K562 (cell line): Measurements from ENCODE around the gene IL1B. TPM values are rescaled to one million over a fixed set of nuclear protein-coding genes. Genes with fewer than 3 reads are reported as not detected.

Experiments
- ARID1B ChIP-seq: fragments of 450-650 bp; IDR thresholded peaks from 2 replicates; pipeline ENCODE4 v1.6.1; 2016; ENCODE audit warnings: antibody characterized with exemption, mild to moderate bottlenecking, inconsistent platforms
- ARID3B ChIP-seq: fragments of 250-450 bp; sonication (Bioruptor Pico); IDR thresholded peaks from 2 replicates; pipeline ENCODE4 v1.4.0; 2020; ENCODE audit warnings: borderline replicate concordance
- ATF1 ChIP-seq, 2 experiments: fragments of 450-650 bp in 1 of 2; IDR thresholded peaks; 2 replicates each; pipeline ENCODE4 v1.6.1; 2016; ENCODE audit warnings: missing compliant biosample characterization in 1 of 2, missing genetic modification characterization in 1 of 2
- C11orf30 ChIP-seq: fragments of 450-650 bp; IDR thresholded peaks from 2 replicates; pipeline ENCODE4 v1.6.1; 2016; ENCODE audit warnings: low read depth, mild to moderate bottlenecking
- CBFA2T3 ChIP-seq: fragments of 450-650 bp; IDR thresholded peaks from 2 replicates; pipeline ENCODE4 v1.6.1; 2017
- CBX1 ChIP-seq: sonication (generic); IDR thresholded peaks from 2 replicates; pipeline ENCODE4 v1.6.1; 2016; ENCODE audit warnings: antibody characterized with exemption, low read depth, mild to moderate bottlenecking
- EGR1 ChIP-seq: fragments of 450-650 bp; conservative IDR thresholded peaks from 2 replicates; pipeline ENCODE4 v1.6.1; 2017; ENCODE audit warnings: mild to moderate bottlenecking
- KDM1A ChIP-seq, 2 experiments: fragments of 450-650 bp; IDR thresholded peaks; 2 replicates each; pipeline ENCODE4 v1.6.1; 2016; ENCODE audit warnings: mild to moderate bottlenecking in 2 of 2
- KHSRP ChIP-seq: fragments of 450-650 bp; IDR thresholded peaks from 2 replicates; pipeline ENCODE4 v1.6.1; 2017
- MEF2D ChIP-seq: conservative IDR thresholded peaks from 2 replicates; pipeline ENCODE4 v1.6.1; 2016; ENCODE audit warnings: low read depth, missing genetic modification characterization, missing compliant biosample characterization
- POLR2AphosphoS5 ChIP-seq: IDR thresholded peaks from 2 replicates; pipeline ENCODE4 v1.6.1; 2011; ENCODE audit warnings: mild to moderate bottlenecking, low read depth, low read length, moderate library complexity; ENCODE audit not compliant: control insufficient read depth, insufficient read depth
- PRPF4 ChIP-seq: fragments of 200-400 bp; formaldehyde crosslinking; IDR thresholded peaks from one replicate; pipeline ENCODE4 v1.6.1; 2017; ENCODE audit warnings: low read length, low read depth, mild to moderate bottlenecking; ENCODE audit not compliant: insufficient read depth, poor library complexity, severe bottlenecking
- RBM17 ChIP-seq: fragments of 200-400 bp; formaldehyde crosslinking; IDR thresholded peaks from 2 replicates; pipeline ENCODE4 v1.6.1; 2017; ENCODE audit warnings: low read depth, mild to moderate bottlenecking, low read length, borderline replicate concordance
- RCOR1 ChIP-seq, 2 experiments: IDR thresholded peaks; 2 replicates each; pipeline ENCODE4 v1.6.1; 2012; ENCODE audit warnings: low read depth in 2 of 2, low read length in 2 of 2, borderline replicate concordance in 1 of 2, improper control_type of control experiment in 1 of 2
- SOX6 ChIP-seq: fragments of 450-650 bp; IDR thresholded peaks from 2 replicates; pipeline ENCODE4 v1.6.1; 2014; ENCODE audit warnings: mild to moderate bottlenecking
- SRSF9 ChIP-seq: fragments of 200-400 bp; formaldehyde crosslinking; IDR thresholded peaks from 2 replicates; pipeline ENCODE4 v1.6.1; 2017; ENCODE audit warnings: low read depth, low read length, borderline replicate concordance
- TCFL5 ChIP-seq: fragments of 250-450 bp; sonication (Bioruptor Pico); conservative IDR thresholded peaks from 2 replicates; pipeline ENCODE4 v1.6.1; 2021; ENCODE audit warnings: mild to moderate bottlenecking, moderate library complexity, matching md5 sums
- ZNF175 ChIP-seq: fragments of 200-800 bp; sonication (Bioruptor generic); IDR thresholded peaks from 2 replicates; pipeline ENCODE4 v1.6.1; 2016; ENCODE audit warnings: low read depth, mild to moderate bottlenecking, missing genetic modification characterization, missing compliant biosample characterization
- polyA plus RNA-seq, 8 experiments: library from polyadenylated mRNA; depleted of rRNA in 4 of 8; stranded (reverse) in 5 of 8; unstranded in 3 of 8; fragments of >200 nt; fragmentation: Nextera tagmentation in 2 of 8; fragmentation: Illumina TruSeq in 1 of 8; extraction: Ambion mirVana in 2 of 8; extraction: Trizol in 1 of 8; gene quantifications; 2 replicates each; pipeline versions ENCODE4 v1.2.1 to v1.2.3, GENCODE V29; 2011 to 2014; ENCODE audit warnings: inconsistent platforms in 1 of 8, missing spikeins in 1 of 8
- total RNA-seq, 7 experiments: library from RNA; depleted of rRNA in 6 of 7; stranded (reverse); fragments of >200 nt in 6 of 7; fragmentation: Illumina TruSeq in 2 of 7; extraction: Trizol in 2 of 7; gene quantifications; 2 replicates each; pipeline versions ENCODE4 v1.2.1 to v1.2.3, GENCODE V29; 2011 to 2021; ENCODE audit warnings: low replicate concordance in 1 of 7
- TF ChIP-seq, protein P1 (sequence below): fragments of 450-650 bp; IDR thresholded peaks from 2 replicates; pipeline ENCODE4 v1.6.1; 2016; ENCODE audit warnings: low read depth, mild to moderate bottlenecking, moderate library complexity
- TF ChIP-seq, protein P2 (sequence below): fragments of 200-800 bp; sonication (Bioruptor generic); IDR thresholded peaks from 2 replicates; pipeline ENCODE4 v1.6.1; 2016; ENCODE audit warnings: missing genetic modification characterization, missing compliant biosample characterization

IL1B gene
- total and polyA plus RNA-seq, 9 of the 15 experiments (the other 6 are each of a cell fraction or from before 2014, with no cell fraction given) = 0.29 TPM; not detected in 8

GRCh38 chr2:112869258-112869842 is 32.8 kb upstream of the IL1B start (continued):
- TF ChIP-seq EGR1 (no peak), CBFA2T3 (0 out of 2 replicates have a peak, but pooled peaks have one; percentile 17), TCFL5 (CRISPR knock-in tag) (no peak), KHSRP (no peak), KDM1A (IDR thresholded peaks at IDR 0.05) (peak; percentile 72), ARID1B (peak; percentile 74), PRPF4 (no peak), MEF2D (tag) (no peak), CBX1 (no peak), C11orf30 (peak; percentile 80), SOX6 (peak; percentile 67), ATF1 (CRISPR knock-in tag; IDR thresholded peaks at IDR 0.05) (no peak), ATF1 (tag; IDR thresholded peaks at IDR 0.05) (peak; percentile 25; the same call in 1 of the 2 replicates), POLR2AphosphoS5 (no peak), RBM17 (no peak), ARID3B (no peak), ZNF175 (no peak), SRSF9 (no peak), RCOR1 (IDR thresholded peaks at IDR 0.05; ENCODE audit: borderline replicate concordance in 1 of 2, low read depth in 2 of 2, low read length in 2 of 2) (peak in 1 of 2 experiments; percentile 85; a peak in 2 of 4 replicates)
- TF ChIP-seq, protein P1, sequence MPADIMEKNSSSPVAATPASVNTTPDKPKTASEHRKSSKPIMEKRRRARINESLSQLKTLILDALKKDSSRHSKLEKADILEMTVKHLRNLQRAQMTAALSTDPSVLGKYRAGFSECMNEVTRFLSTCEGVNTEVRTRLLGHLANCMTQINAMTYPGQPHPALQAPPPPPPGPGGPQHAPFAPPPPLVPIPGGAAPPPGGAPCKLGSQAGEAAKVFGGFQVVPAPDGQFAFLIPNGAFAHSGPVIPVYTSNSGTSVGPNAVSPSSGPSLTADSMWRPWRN = peak; percentile 94
- TF ChIP-seq, protein P2, sequence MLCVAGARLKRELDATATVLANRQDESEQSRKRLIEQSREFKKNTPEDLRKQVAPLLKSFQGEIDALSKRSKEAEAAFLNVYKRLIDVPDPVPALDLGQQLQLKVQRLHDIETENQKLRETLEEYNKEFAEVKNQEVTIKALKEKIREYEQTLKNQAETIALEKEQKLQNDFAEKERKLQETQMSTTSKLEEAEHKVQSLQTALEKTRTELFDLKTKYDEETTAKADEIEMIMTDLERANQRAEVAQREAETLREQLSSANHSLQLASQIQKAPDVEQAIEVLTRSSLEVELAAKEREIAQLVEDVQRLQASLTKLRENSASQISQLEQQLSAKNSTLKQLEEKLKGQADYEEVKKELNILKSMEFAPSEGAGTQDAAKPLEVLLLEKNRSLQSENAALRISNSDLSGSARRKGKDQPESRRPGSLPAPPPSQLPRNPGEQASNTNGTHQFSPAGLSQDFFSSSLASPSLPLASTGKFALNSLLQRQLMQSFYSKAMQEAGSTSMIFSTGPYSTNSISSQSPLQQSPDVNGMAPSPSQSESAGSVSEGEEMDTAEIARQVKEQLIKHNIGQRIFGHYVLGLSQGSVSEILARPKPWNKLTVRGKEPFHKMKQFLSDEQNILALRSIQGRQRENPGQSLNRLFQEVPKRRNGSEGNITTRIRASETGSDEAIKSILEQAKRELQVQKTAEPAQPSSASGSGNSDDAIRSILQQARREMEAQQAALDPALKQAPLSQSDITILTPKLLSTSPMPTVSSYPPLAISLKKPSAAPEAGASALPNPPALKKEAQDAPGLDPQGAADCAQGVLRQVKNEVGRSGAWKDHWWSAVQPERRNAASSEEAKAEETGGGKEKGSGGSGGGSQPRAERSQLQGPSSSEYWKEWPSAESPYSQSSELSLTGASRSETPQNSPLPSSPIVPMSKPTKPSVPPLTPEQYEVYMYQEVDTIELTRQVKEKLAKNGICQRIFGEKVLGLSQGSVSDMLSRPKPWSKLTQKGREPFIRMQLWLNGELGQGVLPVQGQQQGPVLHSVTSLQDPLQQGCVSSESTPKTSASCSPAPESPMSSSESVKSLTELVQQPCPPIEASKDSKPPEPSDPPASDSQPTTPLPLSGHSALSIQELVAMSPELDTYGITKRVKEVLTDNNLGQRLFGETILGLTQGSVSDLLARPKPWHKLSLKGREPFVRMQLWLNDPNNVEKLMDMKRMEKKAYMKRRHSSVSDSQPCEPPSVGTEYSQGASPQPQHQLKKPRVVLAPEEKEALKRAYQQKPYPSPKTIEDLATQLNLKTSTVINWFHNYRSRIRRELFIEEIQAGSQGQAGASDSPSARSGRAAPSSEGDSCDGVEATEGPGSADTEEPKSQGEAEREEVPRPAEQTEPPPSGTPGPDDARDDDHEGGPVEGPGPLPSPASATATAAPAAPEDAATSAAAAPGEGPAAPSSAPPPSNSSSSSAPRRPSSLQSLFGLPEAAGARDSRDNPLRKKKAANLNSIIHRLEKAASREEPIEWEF (CRISPR knock-in tag) = no peak
